HT-29 (cell line): ENCODE results near the gene PSME1. TPM values are rescaled to one million over a fixed set of nuclear protein-coding genes. Genes with fewer than 3 reads are reported as not detected.

Experiments
- DNase-seq: peaks from one replicate; pipeline ENCODE4 v3.0.0-alpha.2; 2015; ENCODE audit warnings: low spot score
- total RNA-seq: library from RNA; depleted of rRNA; stranded (reverse); fragments of >200 nt; shearing (Covaris generic); gene quantifications from 2 replicates; pipeline ENCODE4 v1.2.3, GENCODE V29; 2014

PSME1 gene
- total RNA-seq, 1 experiment from 2014 or later = 164 TPM

DNA sequence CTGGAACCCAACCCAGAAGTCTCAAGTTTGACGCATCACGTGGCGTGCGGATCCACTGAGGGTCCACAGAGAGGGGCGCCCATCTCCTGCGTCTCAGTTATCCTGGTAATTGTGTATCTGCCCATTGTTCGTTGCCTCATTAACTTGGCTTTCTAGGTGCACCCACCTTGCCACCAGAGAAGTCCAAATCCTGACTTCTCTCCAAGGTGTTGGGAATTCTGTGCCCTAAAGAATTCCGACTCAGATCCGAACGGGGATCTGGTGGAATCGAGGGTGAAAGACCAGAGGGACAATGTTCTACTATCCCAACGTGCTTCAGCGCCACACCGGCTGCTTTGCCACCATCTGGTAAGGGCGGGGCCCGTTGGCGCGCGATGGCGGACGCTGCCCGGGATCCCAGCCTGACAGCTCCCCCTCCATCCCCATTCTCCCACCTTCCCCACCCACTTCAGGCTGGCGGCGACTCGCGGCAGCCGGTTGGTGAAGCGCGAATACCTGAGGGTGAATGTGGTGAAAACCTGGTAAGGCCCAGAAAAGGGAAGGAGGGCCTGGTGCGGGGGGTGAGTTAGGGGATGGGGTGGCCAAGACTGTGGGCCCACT is 36.4 kb downstream of the PSME1 start:
- DNase-seq = no peak

DNA sequence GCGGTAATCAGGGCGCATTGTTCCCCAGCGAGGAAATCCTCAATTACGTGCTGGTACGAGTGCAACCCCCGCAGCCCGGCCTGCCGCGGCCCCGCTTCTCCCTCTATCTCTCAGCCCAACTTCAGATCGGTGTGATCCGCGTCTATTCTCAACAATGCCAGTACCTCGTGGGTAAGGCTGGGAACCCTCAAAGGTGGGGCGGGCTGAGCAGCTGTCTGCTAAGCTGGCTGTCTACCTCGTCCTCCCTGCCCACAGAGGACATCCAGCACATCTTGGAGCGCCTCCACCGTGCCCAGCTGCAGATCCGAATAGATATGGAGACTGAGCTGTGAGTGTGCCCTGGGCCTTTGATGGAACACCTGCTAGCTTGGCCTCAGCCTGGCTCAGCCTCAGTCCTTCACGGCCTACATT is 36.9 kb downstream of the PSME1 start:
- no peak for DNase-seq

GRCh38 chr14:24176599-24176998 is 40.6 kb downstream of the PSME1 start:
- DNase-seq = no peak

DNA sequence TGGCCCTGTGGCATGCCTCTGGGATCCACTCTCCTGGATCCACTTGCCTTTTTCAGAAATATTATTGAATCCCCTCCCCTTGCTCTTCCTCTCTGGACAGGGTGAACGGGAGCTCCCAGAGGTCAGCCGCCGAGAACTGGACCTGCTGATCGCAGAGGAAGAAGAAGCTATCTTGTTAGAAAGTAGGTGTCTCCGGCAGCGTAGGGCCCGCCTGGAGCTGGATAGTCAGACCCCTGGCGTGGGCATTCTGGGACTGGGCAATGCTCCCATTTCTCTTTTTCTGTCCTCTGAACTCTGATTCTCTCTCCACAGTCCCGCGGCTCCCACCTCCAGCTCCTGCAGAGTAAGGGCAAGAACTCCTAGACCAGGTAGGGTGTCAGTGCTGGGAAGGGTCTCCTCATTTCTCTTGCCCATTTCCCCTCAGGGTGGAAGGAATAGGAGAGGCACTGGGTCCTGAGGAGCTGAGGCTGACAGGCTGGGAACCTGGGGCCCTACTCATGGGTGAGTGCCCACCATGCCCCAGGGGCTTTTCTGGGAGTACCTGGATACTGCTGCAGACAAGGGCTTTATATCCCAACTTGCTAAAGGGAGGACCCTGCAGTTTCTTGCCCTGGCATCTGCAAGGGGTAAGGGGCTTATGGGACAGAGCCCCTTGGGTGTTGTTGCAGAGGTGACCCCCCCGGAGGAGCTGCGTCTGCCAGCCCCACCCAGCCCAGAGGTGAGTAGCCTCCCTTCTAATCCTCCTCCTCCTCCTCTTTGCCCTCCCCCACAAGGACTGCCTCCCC is 41.2 kb downstream of the PSME1 start:
- no peak for DNase-seq

DNA sequence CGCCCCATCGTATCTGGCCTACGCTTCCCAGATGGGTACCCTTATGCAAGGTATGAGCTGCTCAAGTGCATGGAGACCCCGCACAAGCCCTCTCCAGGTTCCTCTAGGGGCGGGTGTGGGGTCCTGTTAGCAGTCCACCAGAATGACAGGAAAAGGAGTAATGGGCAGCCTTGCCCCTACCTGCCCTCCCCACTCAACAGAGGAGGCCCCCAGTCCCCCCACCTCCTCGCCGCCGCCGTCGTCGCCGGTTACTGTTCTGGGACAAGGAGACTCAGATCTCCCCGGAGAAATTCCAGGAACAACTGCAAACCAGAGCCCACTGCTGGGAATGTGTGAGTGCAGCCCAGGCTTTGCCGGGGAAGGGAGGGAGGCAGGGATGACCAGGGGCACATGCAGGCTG is 41.9 kb downstream of the PSME1 start:
- no peak for DNase-seq

DNA sequence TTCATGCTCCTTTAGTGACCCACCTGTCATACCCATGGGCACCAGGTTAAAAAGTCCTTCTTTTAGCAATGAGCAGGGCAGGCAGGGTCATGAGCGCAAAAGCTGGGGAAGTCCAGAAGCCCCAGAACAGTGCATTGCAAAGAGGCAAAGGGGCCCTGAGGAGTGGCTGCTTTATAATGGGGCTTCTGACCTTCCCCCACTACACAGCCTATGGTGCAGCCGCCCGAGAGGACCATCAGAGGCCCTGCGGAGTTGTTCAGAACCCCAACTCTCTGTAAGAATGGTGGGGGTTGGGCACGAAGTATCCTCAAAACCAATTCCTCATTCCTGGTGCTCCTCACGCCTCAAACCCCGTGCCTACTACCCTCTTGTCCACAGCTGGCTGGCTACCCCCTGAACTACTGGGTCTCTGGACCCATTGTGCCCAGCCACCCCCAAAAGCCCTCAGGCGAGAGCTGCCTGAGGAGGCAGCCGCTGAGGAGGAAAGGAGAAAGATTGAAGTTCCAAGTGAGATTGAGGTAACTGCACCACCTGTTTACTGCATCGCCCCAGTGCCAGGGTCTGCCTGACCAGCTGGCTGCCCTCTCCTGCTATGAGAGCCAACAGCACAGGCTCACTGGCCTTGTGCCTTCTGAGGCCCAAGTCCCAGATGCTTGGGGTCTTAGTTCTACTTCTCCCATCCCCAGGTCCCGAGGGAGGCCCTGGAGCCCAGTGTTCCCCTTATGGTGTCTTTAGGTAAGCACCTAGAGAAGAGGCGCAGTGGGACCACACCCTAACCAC is 42.6 kb downstream of the PSME1 start:
- DNase-seq = no peak

- no peak for DNase-seq
Observed at GRCh38 chr14:24179294-24179960, 43.4 kb downstream of the PSME1 start.

GRCh38 chr14:24179961-24180796 is 44.2 kb downstream of the PSME1 start:
- no peak for DNase-seq

DNA sequence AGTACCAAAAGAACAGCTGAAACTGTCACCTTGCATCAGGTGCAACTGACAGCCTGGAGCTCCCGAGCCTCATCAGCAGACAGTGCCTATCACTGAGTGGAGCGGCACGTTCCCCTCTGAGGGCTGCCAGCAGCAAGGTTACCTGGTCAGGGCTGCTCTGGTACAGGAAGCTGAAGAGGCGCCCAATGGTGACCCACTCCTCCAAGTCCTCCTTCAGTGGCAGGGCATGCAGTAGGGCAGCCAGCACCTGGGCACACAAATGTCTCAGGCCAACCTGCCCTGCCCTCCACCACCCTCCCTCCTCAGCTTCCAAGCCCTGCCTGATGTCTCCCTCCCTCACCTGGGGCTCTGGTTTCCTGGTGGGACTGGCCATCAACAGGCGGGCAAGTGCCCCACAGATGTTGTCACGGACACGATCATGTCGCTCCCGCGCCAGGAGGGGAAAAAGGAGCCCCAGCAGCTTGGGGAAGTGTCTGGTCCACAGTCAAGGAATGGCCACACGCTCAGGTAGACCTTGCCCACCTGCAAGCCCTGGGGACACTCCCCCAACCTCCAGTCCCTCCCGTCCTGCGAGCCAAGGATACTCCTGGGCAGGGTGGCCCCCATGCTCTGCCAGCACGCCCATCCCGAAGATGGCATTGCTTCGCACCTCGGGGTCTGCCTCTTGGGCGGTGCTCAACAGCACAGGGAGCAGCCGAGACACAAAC is 45.5 kb downstream of the PSME1 start:
- no peak for DNase-seq

- no peak for DNase-seq
Observed at GRCh38 chr14:24182110-24182882, 46.3 kb downstream of the PSME1 start.

- DNase-seq = no peak
Observed at GRCh38 chr14:24183014-24183481, 47.1 kb downstream of the PSME1 start.

GRCh38 chr14:24184104-24184970 is 48.3 kb downstream of the PSME1 start:
- no peak for DNase-seq

DNA sequence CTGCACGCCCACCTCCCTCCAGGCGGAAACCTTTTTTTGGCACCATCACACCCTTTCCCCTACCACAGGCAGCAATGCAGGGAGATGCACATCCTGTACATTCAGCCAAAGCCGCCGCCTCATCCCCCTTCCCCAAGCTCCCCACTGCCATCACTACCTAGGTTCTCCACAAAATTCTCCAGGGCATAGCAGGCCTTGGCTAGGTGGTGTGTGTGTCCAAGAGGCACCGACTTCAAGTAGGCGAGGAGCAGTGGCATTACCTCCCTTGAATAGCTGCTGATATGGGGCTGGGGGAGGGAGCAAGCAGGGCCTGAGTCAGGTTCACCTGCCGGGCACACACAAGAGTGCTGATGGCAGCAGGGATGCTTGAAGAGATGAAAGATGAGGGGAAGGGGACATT is 49.0 kb downstream of the PSME1 start:
- DNase-seq = no peak

DNA sequence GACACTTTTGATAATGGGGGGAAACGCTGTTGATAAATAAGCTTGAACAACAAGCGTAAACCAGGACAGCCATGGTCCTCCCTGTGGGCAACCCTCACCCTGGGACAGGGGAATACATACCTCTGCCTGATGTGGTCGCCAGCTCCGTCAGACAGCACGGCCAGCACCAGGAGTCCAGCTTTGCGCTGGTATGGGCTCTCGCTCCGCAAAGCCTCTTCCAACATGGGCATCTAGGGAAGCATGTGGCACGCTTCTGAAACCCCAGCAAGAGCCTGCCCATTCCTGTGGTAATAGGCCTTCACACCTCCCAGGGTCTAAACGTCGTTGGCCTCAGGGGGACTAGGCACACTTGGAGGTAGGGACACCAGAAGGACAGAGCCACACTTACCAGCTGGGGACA is 49.7 kb downstream of the PSME1 start:
- no peak for DNase-seq

DNA sequence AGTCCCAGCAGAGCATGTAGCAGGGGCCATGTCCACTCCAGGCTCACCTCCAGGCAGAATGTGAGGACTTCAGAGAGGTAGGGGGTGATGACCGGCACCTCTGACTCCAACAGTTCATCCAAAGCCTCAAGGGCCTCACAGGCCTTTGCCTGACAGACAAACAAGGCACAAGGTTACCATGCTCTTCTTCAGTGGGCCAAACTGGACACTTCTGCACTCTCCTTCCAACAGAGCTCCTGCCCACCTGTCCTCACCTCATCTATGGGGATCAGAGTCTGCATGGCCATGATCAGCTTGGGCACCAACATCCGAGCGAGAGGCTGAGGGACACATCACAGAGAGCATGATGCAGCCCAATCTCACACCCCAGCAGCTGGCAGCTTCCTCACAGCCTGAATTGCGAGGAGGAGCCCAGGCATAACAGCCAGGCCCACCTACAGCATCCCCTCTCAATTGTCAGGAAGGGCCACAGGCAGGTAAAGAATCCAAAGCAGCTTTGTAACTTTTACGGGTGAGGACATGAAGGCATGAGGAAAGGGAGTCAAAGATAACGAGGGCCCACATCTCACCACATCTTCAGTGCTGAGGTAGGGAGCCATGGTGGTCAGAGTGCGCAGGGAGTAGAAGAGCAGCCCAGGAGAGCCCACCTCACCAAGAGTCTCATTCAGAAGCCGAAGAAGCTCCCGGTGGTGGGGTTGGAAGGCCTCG is 51.0 kb downstream of the PSME1 start:
- no peak for DNase-seq

DNA sequence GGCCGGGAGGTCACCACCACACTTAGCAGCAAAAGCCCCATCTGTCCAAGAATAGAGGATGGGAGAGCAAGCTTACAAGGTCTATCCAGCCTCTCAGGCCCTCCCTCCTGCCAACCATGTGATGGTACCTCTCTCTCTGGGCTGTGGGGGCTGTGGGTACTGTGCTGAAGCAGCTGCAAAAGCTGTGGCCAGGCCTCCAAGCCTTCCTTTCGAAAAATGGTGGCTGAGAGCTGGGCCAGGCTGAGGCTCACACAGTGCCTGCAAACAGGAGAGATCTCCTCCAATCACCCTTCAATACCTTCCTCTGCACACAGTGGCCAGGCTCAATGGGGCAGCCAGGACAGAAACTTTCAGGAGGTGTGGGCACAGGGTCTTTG is 51.5 kb downstream of the PSME1 start:
- DNase-seq = no peak
